SK-N-SH treated with all-trans-retinoic acid at 6 μM for 48 hours (cell line): ENCODE data around the gene MAEL.

Source experiments
- ARNTL ChIP-seq: fragments of 450-650 bp; formaldehyde crosslinking; IDR thresholded peaks from 2 replicates; pipeline ENCODE4 v1.5.0; 2020; ENCODE audit warnings: low read depth, mild to moderate bottlenecking, moderate library complexity, borderline replicate concordance
- BACH2 ChIP-seq: fragments of 250-450 bp; sonication (Bioruptor Pico); IDR thresholded peaks from 2 replicates; pipeline ENCODE4 v1.9.0; 2021; ENCODE audit warnings: mild to moderate bottlenecking, borderline replicate concordance
- CSDC2 ChIP-seq: fragments of 250-450 bp; sonication (Bioruptor Pico); IDR thresholded peaks from 2 replicates; pipeline ENCODE4 v1.5.0; 2020; ENCODE audit warnings: mild to moderate bottlenecking, moderate library complexity
- ESRRG ChIP-seq: fragments of 250-450 bp; sonication (Bioruptor Pico); IDR thresholded peaks from 2 replicates; pipeline ENCODE4 v1.6.1; 2021; ENCODE audit warnings: mild to moderate bottlenecking
- GLIS3 ChIP-seq: fragments of 250-450 bp; sonication (Bioruptor Pico); IDR thresholded peaks from 2 replicates; pipeline ENCODE4 v1.5.0; 2020; ENCODE audit warnings: mild to moderate bottlenecking, moderate library complexity
- ISL1 ChIP-seq: fragments of 250-450 bp; sonication (Bioruptor Pico); IDR thresholded peaks from 2 replicates; pipeline ENCODE4 v2.1.2; 2022; ENCODE audit warnings: mild to moderate bottlenecking, moderate library complexity
- PPARA ChIP-seq: fragments of 250-450 bp; sonication (Bioruptor Pico); IDR thresholded peaks from 2 replicates; pipeline ENCODE4 v1.5.0; 2020; ENCODE audit warnings: mild to moderate bottlenecking, borderline replicate concordance
- ZFP3 ChIP-seq: fragments of 250-450 bp; sonication (Bioruptor Pico); IDR thresholded peaks from 2 replicates; pipeline ENCODE4 v1.5.0; 2020; ENCODE audit warnings: mild to moderate bottlenecking, moderate library complexity
- ZFP30 ChIP-seq: fragments of 450-650 bp; formaldehyde crosslinking; IDR thresholded peaks from 2 replicates; pipeline ENCODE4 v1.5.0; 2022; ENCODE audit warnings: mild to moderate bottlenecking, moderate library complexity
- ZNF8 ChIP-seq: fragments of 450-650 bp; formaldehyde crosslinking; IDR thresholded peaks from 2 replicates; pipeline ENCODE4 v1.5.0; 2020; ENCODE audit warnings: mild to moderate bottlenecking, moderate library complexity
- TF ChIP-seq, protein P1 (sequence below): fragments of 250-450 bp; sonication (Bioruptor Pico); IDR thresholded peaks from 2 replicates; pipeline ENCODE4 v1.5.1; 2020; ENCODE audit warnings: low read depth, mild to moderate bottlenecking, moderate library complexity
- TF ChIP-seq, protein P2 (sequence below): fragments of 250-450 bp; sonication (Bioruptor Pico); IDR thresholded peaks from 2 replicates; pipeline ENCODE4 v1.8.0; 2020; ENCODE audit warnings: mild to moderate bottlenecking, moderate library complexity, borderline replicate concordance

DNA sequence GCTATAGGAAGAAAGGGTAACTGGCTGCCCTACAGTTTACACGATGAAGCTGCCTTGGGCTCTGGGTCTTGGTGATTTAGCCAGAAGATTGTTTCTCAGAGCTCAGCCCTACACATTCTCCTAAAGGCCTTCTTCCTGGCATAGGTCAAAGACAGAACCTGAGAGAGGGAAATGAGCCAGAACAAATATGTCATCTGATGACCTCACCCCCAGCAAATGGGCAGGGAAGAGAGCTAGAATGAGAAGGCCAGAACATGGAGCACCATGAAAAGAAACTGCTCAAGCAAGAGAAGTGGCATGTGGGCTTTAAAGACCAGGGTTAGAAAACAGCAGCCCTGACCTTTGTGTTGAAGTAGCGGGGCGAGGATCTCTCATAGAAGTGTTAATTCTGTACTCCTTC is 8.3 kb upstream of the MAEL start:
- TF ChIP-seq ZFP3 (CRISPR knock-in tag) = no peak
- TF ChIP-seq, protein P1, sequence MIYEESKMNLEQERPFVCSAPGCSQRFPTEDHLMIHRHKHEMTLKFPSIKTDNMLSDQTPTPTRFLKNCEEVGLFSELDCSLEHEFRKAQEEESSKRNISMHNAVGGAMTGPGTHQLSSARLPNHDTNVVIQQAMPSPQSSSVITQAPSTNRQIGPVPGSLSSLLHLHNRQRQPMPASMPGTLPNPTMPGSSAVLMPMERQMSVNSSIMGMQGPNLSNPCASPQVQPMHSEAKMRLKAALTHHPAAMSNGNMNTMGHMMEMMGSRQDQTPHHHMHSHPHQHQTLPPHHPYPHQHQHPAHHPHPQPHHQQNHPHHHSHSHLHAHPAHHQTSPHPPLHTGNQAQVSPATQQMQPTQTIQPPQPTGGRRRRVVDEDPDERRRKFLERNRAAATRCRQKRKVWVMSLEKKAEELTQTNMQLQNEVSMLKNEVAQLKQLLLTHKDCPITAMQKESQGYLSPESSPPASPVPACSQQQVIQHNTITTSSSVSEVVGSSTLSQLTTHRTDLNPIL (CRISPR knock-in tag) = no peak
- TF ChIP-seq ARNTL = no peak
- TF ChIP-seq ZNF8 = no peak
- TF ChIP-seq, protein P2, sequence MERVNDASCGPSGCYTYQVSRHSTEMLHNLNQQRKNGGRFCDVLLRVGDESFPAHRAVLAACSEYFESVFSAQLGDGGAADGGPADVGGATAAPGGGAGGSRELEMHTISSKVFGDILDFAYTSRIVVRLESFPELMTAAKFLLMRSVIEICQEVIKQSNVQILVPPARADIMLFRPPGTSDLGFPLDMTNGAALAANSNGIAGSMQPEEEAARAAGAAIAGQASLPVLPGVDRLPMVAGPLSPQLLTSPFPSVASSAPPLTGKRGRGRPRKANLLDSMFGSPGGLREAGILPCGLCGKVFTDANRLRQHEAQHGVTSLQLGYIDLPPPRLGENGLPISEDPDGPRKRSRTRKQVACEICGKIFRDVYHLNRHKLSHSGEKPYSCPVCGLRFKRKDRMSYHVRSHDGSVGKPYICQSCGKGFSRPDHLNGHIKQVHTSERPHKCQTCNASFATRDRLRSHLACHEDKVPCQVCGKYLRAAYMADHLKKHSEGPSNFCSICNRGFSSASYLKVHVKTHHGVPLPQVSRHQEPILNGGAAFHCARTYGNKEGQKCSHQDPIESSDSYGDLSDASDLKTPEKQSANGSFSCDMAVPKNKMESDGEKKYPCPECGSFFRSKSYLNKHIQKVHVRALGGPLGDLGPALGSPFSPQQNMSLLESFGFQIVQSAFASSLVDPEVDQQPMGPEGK (CRISPR knock-in tag) = no peak
- no peak for TF ChIP-seq ISL1 (CRISPR knock-in tag)
- no peak for TF ChIP-seq GLIS3 (CRISPR knock-in tag)
- no peak for TF ChIP-seq ESRRG (CRISPR knock-in tag)
- TF ChIP-seq ZFP30 (CRISPR knock-in tag) = no peak
- TF ChIP-seq BACH2 (CRISPR knock-in tag) = no peak
- TF ChIP-seq CSDC2 (CRISPR knock-in tag) = no peak
- no peak for TF ChIP-seq PPARA (CRISPR knock-in tag)
